ENCODE measurements around the gene ZBTB16.

DNA sequence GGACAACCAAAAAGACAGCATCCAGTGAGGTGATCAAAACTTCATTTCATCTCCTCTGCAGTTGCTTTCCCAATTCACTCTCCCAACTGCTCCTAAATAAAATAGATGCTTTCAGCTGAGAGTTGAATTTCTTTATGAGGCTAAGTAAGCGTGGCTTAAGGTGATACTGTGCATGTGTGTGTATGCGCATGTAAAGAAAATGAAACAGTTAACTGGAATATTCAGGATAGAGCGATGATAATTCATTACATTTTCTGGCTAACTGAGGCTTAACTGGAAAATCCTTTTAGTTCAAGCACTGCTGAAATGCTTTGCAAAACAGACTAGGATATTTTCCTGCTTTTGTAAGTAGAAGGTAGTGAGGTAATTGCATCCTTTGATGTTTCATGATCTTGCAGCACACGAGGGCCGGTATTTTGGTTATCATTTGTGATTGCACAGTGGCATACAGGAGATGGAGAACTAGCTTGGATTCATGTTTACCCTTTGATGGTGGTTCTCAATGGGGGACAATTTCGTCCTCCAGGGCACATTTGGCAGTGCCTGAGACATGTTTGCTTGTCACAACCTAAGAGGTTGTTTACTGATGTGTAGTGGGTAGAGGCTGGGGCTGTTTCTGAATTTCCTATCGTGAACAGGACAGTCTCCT is 71.2 kb downstream of the ZBTB16 start:
- TF ChIP-seq, protein P1, sequence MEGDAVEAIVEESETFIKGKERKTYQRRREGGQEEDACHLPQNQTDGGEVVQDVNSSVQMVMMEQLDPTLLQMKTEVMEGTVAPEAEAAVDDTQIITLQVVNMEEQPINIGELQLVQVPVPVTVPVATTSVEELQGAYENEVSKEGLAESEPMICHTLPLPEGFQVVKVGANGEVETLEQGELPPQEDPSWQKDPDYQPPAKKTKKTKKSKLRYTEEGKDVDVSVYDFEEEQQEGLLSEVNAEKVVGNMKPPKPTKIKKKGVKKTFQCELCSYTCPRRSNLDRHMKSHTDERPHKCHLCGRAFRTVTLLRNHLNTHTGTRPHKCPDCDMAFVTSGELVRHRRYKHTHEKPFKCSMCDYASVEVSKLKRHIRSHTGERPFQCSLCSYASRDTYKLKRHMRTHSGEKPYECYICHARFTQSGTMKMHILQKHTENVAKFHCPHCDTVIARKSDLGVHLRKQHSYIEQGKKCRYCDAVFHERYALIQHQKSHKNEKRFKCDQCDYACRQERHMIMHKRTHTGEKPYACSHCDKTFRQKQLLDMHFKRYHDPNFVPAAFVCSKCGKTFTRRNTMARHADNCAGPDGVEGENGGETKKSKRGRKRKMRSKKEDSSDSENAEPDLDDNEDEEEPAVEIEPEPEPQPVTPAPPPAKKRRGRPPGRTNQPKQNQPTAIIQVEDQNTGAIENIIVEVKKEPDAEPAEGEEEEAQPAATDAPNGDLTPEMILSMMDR (IDR thresholded peaks at IDR 0.05) = no peak
- no peak for TF ChIP-seq POLR2A (IDR thresholded peaks at IDR 0.05)

All from heart left ventricle (tissue), 13 donors.